Measurements from ENCODE around the gene TMEM145.

- TF ChIP-seq, protein P1, sequence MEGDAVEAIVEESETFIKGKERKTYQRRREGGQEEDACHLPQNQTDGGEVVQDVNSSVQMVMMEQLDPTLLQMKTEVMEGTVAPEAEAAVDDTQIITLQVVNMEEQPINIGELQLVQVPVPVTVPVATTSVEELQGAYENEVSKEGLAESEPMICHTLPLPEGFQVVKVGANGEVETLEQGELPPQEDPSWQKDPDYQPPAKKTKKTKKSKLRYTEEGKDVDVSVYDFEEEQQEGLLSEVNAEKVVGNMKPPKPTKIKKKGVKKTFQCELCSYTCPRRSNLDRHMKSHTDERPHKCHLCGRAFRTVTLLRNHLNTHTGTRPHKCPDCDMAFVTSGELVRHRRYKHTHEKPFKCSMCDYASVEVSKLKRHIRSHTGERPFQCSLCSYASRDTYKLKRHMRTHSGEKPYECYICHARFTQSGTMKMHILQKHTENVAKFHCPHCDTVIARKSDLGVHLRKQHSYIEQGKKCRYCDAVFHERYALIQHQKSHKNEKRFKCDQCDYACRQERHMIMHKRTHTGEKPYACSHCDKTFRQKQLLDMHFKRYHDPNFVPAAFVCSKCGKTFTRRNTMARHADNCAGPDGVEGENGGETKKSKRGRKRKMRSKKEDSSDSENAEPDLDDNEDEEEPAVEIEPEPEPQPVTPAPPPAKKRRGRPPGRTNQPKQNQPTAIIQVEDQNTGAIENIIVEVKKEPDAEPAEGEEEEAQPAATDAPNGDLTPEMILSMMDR (IDR thresholded peaks at IDR 0.05) = no peak
- TF ChIP-seq POLR2AphosphoS5 (IDR thresholded peaks at IDR 0.05) (no peak), POLR2A (IDR thresholded peaks at IDR 0.05) (no peak), EP300 (IDR thresholded peaks at IDR 0.05) (no peak)
These were observed 40.1 kb upstream of the TMEM145 start for GRCh38 chr19:42272989-42273406.

All from upper lobe of left lung (tissue), 4 donors.